Measurements from ENCODE around the gene PCAT7.

GRCh38 chr9:94602666-94603065 is 47.8 kb downstream of the PCAT7 start:
- TF ChIP-seq CTCF (conservative IDR thresholded peaks at IDR 0.05; ENCODE audit: low read length) (no peak), EZH2phosphoT487 (IDR thresholded peaks at IDR 0.05; ENCODE audit: borderline replicate concordance, low read depth, low read length) (no peak)
